Measurements from ENCODE around the gene BMF.

GRCh38 chr15:40097096-40097967 lies 11.3 kb downstream of the BMF start:
- no peak for TF ChIP-seq CTCF (IDR thresholded peaks at IDR 0.05; ENCODE audit: low read depth, low read length, poor library complexity, severe bottlenecking)
- TF ChIP-seq EZH2phosphoT487 (IDR thresholded peaks at IDR 0.05; ENCODE audit: borderline replicate concordance, low read length): no peak

Measured in DOHH2 (cell line).